Stimulated activated CD8-positive, alpha-beta memory T cell treated with anti-CD3 and anti-CD28 coated beads, Interleukin-2, amount 100 ng/mL, for 1 hour (primary cell): Measurements from ENCODE around the gene PBRM1.

ENCODE experiments used
- DNase-seq, 2 donors: peaks; one replicate each; pipeline ENCODE4 v3.0.0-alpha.2; 2020; ENCODE audit warnings: low read depth in 2 of 2

The PBRM1 gene

GRCh38 chr3:52670621-52671521 is 14.8 kb downstream of the PBRM1 start:
- DNase-seq: no peak

GRCh38 chr3:52663098-52663497 is 22.6 kb downstream of the PBRM1 start:
- DNase-seq: no peak

- DNase-seq: no peak
Measured at GRCh38 chr3:52660046-52660445, 25.7 kb downstream of the PBRM1 start.

DNA sequence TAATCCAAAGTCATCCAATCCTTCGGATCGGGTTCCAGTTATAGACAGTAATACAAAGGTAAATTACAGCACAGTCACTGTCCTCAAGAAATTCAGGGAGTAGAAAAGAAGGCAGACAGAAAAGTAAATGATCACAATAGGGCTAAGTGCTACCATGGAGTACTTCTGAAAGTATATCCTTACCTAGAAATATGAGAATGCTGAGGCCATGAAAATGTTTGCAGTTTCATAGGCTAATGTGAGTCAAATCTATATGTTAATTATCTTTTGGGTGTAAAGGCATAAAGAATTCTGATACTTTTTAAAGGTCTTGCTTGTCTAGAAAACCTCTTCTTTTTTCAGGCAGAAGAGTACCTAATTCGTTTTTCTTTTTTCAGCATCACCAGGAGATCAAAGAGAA is 29.8 kb downstream of the PBRM1 start:
- no peak for DNase-seq

DNA sequence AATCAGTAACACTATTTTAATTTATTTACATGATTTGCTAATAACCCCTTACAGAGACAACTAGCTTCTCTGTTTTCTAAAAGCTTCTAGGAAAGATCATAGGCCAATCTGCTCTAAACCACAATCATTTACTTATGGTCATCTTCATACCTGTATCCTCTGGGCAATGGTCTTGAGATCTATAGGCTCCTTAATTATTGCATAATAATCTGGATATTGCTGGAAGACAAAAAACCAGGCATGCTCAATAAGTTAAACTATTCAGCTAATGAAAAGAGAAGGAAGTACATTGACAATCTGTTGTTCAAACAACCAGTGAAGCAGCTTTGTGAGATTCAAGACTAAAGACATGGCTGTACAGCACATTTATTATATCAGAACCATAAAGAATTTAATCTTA is 34.1 kb downstream of the PBRM1 start:
- no peak for DNase-seq

DNA sequence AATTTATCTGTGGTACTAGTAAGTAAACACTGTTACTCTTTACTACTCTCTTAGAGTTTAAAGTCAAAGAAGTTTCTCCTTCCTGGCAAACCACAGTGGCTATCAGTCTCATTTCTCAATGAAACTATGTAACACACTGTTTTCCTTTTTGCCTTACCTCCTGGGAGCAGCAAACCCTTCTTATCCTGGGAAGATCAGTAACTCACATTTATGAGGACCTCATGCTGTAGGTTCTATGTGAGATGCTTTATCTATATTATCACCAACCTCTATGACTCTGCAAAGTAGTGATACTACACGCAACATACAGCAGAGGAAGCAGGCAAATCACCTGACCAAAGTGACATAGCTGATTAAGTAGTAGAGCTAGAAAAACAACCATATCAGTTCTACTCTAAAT is 35.3 kb downstream of the PBRM1 start:
- no peak for DNase-seq

GRCh38 chr3:52649461-52650210 is 36.1 kb downstream of the PBRM1 start:
- no peak for DNase-seq

GRCh38 chr3:52645549-52645948 is 40.2 kb downstream of the PBRM1 start:
- DNase-seq: no peak

GRCh38 chr3:52636673-52637072 is 49.0 kb downstream of the PBRM1 start:
- no peak for DNase-seq

GRCh38 chr3:52633786-52634185 is 51.9 kb downstream of the PBRM1 start:
- DNase-seq: no peak

DNA sequence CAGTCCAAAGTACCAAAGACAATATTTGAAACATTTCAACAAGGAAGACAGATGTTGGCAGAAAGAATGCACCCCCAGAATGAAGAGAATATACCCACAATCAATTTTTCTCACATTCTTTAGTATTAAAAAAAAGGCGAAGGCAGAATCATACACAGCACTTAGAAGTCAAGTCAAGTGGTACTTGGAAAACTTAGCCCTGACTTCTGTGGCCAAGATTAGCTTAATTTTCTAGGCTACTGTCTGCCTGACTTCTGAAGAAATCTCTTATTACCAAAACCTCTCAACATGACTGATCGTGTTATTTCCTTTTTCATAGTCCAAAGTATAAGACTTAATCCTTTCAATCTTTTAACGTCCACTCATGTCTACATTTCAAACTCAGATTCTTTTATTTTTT is 60.7 kb downstream of the PBRM1 start:
- DNase-seq: no peak

GRCh38 chr3:52623234-52623792 is 62.4 kb downstream of the PBRM1 start:
- DNase-seq: no peak

DNA sequence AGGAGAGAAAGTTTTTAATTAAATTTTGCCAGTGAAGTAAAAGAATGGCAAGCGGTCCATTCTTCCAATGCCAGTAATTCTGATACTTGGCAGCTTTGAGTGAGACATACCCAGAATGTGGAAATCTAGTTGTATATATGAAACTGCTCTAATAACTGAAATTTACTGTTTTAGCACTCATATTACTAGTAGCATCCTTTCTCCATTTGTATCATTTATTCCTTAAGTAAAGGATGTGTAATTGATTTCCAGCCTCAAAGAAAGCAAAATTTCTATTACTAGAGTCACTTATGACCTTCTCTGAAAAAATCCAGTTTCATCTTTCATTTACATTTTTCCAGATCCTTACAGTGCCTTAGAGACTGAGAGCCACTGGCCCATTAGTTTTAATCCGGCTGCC is 65.1 kb downstream of the PBRM1 start:
- no peak for DNase-seq

DNA sequence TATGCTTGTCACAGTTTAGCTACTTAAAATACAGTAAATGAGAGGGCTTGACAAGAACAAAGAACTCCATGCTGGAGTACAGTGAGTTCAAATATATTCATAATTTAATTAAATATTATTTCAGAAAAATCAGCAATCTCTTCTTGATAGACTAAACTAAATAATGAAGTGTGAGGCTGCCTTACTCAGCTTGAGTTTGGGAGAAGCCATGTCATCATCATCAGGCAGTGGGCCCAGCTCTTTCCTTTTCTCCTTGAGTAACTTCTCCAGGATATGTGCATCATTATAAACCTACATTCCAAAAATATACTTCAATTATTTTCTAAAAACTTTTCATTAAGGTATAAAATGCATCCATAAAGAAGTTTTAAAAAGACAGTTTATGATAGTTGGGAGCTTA is 70.5 kb downstream of the PBRM1 start:
- no peak for DNase-seq

GRCh38 chr3:52614689-52615088 is 71.0 kb downstream of the PBRM1 start:
- no peak for DNase-seq

DNA sequence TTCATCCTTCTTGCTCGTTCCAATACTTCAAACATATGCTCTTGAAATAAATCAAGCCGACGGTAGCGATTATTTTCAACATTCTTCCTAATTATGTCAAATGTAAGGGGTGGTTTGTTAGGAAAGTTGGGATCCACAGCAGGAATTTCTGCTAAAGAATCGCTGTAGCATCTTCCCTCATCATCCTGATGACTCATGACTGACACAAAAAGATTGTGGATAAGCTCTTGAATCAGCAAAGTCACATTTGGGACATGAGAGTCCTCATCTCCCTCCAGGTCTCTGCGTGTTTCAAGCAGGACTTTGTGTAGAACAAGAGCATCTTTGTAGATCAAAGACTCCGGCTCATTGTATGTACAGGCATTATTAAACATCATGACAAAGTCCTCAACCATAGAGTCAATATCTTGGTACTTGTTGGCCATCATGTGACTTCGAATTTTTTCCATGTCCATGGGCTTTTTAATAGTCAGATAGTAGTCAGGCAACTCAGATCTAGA is 76.3 kb downstream of the PBRM1 start:
- DNase-seq: no peak

- no peak for DNase-seq
Measured at GRCh38 chr3:52608337-52608736, 77.4 kb downstream of the PBRM1 start.

DNA sequence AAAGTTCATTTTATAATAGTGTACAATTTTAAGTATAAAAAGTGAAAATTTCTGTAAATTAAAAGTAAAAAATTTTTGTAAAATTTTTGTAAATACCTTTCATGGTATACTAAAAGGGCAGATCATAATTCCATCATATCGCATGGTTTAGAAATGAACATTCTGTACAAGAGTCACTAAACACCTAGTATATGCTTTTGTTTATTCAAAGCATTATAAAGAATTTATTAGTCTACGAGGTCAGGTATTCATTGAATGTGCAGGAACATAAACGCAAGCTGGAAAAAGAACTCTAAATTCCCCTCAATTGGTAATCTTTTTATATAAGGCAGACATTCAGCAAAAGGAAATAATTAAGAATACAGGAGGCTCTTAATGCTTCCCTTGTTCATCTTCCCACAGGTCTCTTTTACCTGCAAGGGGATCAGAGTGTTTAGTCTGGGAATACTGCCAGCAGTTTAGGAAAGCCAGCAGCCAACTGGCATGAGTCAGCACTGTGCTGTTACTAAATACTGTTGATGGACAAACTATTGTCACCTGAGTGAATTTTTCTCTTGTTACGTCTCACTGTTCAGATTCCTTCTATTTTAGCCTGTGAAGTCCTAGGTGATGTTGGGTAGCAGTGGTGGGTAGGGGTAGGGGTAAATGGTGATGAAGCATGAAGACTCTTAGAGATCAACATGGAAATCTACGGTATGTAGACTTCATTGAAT is 79.2 kb downstream of the PBRM1 start:
- no peak for DNase-seq

DNA sequence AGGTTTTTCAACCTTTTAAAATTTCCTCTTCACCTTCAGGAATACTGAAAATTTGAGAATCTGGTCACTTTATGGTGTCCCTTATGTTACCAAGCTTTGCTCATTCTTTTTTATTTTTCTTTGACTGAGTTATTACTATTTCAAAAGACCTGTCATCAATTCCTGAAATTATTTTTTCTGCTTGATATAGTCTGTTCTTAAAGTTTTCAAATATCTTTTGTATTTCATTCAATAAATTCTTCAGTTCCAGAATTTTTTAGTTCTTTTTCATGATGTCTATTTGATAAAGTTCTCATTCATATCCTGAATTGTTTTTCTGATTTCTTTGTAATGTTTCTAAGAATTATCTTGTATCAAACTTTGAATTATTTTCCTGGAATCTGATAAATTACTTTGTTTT is 85.5 kb downstream of the PBRM1 start:
- no peak for DNase-seq

DNA sequence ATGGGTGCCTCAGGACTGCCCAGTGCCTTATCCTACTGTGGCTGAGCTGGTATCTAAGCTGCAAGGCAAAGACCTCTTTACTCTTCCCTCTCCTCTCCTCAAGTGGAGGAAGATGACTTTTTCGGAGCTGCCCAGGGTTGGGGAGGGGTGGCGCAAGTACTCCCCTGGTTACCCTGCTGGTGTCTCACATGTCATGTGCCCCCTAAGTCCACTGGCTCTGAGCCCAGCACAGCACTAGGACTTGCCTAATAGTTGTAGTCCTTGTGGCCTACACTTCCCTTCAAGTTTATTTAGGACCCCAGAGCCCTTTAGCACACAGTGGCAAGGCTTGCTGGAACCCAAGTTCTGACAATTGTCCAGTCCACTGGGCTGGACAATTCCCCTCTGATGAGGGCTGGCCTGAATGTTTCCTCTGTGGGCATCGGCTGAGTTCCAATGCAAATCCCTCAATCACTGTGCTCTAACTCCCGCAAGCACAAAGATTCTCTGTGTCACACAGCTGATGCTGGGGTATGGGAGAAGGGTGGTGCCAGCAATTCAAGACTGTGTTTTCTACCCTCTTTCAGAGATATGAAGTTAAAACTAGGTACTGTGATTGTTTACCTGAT is 89.0 kb downstream of the PBRM1 start:
- DNase-seq: no peak

- no peak for DNase-seq
Measured at GRCh38 chr3:52593103-52593502, 92.6 kb downstream of the PBRM1 start.
